Naive thymus-derived CD8-positive, alpha-beta T cell (primary cell): ENCODE data around the gene RARB. TPM values are rescaled to one million over a fixed set of nuclear protein-coding genes. Genes with fewer than 3 reads are reported as not detected.

Source experiments
- ATAC-seq, 2 donors: fragments of 150-1000 bp; cut with Tn5 transposase in 1 of 2; sonication (Bioruptor Pico), chemical (Tn5 transposase) in 1 of 2; 1 replicate in 1 of 2; 2 replicates in 1 of 2; pipeline ENCODE4 v1.10.0; 2021; ENCODE audit warnings: mild to moderate bottlenecking in 2 of 2, moderate library complexity in 2 of 2
- POLR2A ChIA-PET: fragments of 350-600 bp; sonication (Branson Sonifier 250); formaldehyde crosslinking; loops from one replicate; lab custom pipeline; 2021; ENCODE audit warnings: antibody characterized with exemption; lab: Charles Lee
- DNase-seq, 10 donors: peaks; one replicate each; pipeline versions ENCODE4 v3.0.0 to v3.0.0-alpha.2; 2020 to 2022
- H3K27ac Mint-ChIP-seq, 10 donors: one replicate each; pipeline ENCODE4 v1.8.0; 2020 to 2022; ENCODE audit warnings: mild to moderate bottlenecking in 10 of 10, mixed read lengths in 10 of 10, moderate library complexity in 4 of 10, inconsistent platforms in 1 of 10
- H3K27me3 Mint-ChIP-seq, 5 donors: one replicate each; pipeline ENCODE4 v1.8.0; 2021 to 2022; ENCODE audit warnings: mixed read lengths in 5 of 5
- H3K36me3 Mint-ChIP-seq, 3 donors: one replicate each; pipeline ENCODE4 v1.8.0; 2020 to 2022; ENCODE audit warnings: mixed read lengths in 3 of 3, mild to moderate bottlenecking in 2 of 3, inconsistent platforms in 1 of 3
- H3K4me1 Mint-ChIP-seq, 4 donors: one replicate each; pipeline ENCODE4 v1.8.0; 2021 to 2022; ENCODE audit warnings: mixed read lengths in 4 of 4
- H3K4me3 Mint-ChIP-seq, 10 donors: one replicate each; pipeline ENCODE4 v1.8.0; 2020 to 2022; ENCODE audit warnings: mild to moderate bottlenecking in 10 of 10, mixed read lengths in 10 of 10, moderate library complexity in 6 of 10, inconsistent platforms in 1 of 10
- H3K9me3 Mint-ChIP-seq, 9 donors: one replicate each; pipeline ENCODE4 v1.8.0; 2020 to 2022; ENCODE audit warnings: mixed read lengths in 9 of 9, mild to moderate bottlenecking in 3 of 9, inconsistent platforms in 1 of 9, moderate library complexity in 1 of 9
- polyA plus RNA-seq, 3 donors: library from polyadenylated mRNA; unstranded; fragments of 300-500 nt; fragmentation: Illumina TruSeq; gene quantifications; one replicate each; pipeline ENCODE4 v1.2.3, GENCODE V29; 2021
- total RNA-seq, 8 experiments: library from RNA in 2 of 8; stranded (reverse) in 2 of 8; gene quantifications; one replicate each; pipeline ENCODE4 v1.2.3 and lab custom pipeline; 2021 to 2026

Gene RARB
- not detected for total RNA-seq
- polyA plus RNA-seq, result under 1 TPM in 1 of 3 donors, not detected in 2; 0.09 TPM
- total RNA-seq (lab: John Stamatoyannopoulos, UW), result 0 to 0.09 (median 0) reads per million in 6 experiments

DNA sequence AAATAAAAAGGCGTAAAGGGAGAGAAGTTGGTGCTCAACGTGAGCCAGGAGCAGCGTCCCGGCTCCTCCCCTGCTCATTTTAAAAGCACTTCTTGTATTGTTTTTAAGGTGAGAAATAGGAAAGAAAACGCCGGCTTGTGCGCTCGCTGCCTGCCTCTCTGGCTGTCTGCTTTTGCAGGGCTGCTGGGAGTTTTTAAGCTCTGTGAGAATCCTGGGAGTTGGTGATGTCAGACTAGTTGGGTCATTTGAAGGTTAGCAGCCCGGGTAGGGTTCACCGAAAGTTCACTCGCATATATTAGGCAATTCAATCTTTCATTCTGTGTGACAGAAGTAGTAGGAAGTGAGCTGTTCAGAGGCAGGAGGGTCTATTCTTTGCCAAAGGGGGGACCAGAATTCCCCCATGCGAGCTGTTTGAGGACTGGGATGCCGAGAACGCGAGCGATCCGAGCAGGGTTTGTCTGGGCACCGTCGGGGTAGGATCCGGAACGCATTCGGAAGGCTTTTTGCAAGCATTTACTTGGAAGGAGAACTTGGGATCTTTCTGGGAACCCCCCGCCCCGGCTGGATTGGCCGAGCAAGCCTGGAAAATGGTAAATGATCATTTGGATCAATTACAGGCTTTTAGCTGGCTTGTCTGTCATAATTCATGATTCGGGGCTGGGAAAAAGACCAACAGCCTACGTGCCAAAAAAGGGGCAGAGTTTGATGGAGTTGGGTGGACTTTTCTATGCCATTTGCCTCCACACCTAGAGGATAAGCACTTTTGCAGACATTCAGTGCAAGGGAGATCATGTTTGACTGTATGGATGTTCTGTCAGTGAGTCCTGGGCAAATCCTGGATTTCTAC lies at the start of gene RARB:
RARB (plus strand) TSS at position 322 of the 847 bp plus-strand sequence; CDS start at position 791, 469 bp downstream.
- ATAC-seq (no peak), DNase-seq (no peak)
- POLR2A ChIA-PET, result no interaction called here
- peaks cover 0 to 2% (median 0%) of the 10 kb centered on the region in 9 donors for H3K9me3 Mint-ChIP-seq
- H3K4me1 Mint-ChIP-seq, result peaks cover 0 to 8% (median 4%) of the 10 kb centered on the region in 4 donors
- H3K27me3 Mint-ChIP-seq, result peaks cover 30 to 72% (median 35%) of the 10 kb centered on the region in 5 donors
- H3K36me3 Mint-ChIP-seq, result peaks cover 0 to 6% (median 0%) of the 10 kb centered on the region in 3 donors
- H3K4me3 Mint-ChIP-seq, result peak within 1 kb of the TSS in 4 of 10 donors; percentile 14 to 29 (median 22)
- H3K27ac Mint-ChIP-seq, result peak within 1 kb of the TSS in 1 of 10 donors; percentile 35

GRCh38 chr3:25378786-25379311 lies 49.2 kb upstream of the RARB start:
- H3K4me3 Mint-ChIP-seq, result no peak overlapping the region
- no peaks in the 10 kb centered on the region for H3K4me1 Mint-ChIP-seq
- H3K27me3 Mint-ChIP-seq, result peaks cover 0 to 4% (median 0%) of the 10 kb centered on the region in 5 donors
- no peak for DNase-seq
- H3K36me3 Mint-ChIP-seq, result no peaks in the 10 kb centered on the region
- no peak overlapping the region for H3K27ac Mint-ChIP-seq
- POLR2A ChIA-PET, result no interaction called here
- H3K9me3 Mint-ChIP-seq, result peaks cover 0 to 15% (median 0%) of the 10 kb centered on the region in 9 donors
- no peak for ATAC-seq

DNA sequence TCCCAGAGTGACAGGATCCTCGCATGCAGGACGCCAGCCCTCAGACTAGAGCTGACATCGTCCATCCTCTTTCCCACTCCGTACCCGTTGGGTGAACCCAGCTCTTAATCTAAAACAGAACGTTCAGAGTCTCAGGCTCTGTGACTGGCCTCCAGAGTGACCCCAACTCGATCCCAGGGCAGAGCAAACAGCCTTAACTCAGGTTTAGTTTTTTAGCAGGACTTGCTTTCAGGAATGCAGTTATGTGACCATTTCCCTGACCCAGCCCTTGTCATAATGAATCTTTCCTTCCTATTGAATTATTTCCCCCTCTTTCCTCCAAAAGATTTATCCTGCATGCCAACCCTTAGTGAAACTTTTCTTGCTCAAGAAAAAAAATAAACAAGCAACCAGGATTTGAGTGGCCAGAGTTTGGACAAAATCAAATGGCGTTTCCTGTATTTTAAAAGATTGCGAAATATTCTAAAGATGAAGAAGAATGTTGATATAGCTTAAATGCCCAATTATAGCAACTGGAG lies 47.8 kb upstream of the RARB start:
- Mint-ChIP-seq H3K27me3 (peaks cover 0 to 4% (median 2%) of the 10 kb centered on the region in 5 donors), H3K4me3 (no peak overlapping the region), H3K36me3 (no peaks in the 10 kb centered on the region), H3K9me3 (peaks cover 0 to 10% (median 0%) of the 10 kb centered on the region in 9 donors), H3K27ac (no peak overlapping the region), H3K4me1 (no peaks in the 10 kb centered on the region)
- ATAC-seq (no peak), DNase-seq (no peak)
- POLR2A ChIA-PET, result no interaction called here

DNA sequence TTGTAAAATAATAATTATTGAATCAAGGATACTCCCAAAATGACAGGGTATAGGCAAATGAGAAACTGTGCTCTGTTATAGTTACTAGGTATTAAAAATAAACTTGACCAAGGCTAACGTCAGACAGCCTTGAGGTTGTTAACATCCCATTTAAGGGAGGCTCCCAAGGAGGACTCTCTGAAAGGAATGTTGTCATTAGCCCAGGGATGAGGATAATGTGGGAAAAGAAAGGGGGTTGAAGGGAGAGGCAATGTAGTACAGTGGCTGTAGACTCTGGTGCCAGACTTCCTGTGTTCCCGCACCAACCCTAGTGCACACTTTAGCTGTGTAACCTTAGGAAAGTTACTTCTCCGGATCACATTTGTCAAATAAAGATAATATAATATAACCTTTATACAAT lies 47.0 kb upstream of the RARB start:
- Mint-ChIP-seq H3K27me3 (peaks cover 0 to 10% (median 2%) of the 10 kb centered on the region in 5 donors), H3K4me1 (no peaks in the 10 kb centered on the region), H3K36me3 (no peaks in the 10 kb centered on the region), H3K4me3 (no peak overlapping the region), H3K9me3 (peaks cover 0 to 10% (median 0%) of the 10 kb centered on the region in 9 donors), H3K27ac (no peak overlapping the region)
- ATAC-seq, result no peak
- POLR2A ChIA-PET, result no interaction called here
- no peak for DNase-seq

- H3K9me3 Mint-ChIP-seq, result peaks cover 0 to 10% (median 0%) of the 10 kb centered on the region in 9 donors
- POLR2A ChIA-PET, result no interaction called here
- H3K27ac Mint-ChIP-seq, result no peak overlapping the region
- H3K27me3 Mint-ChIP-seq, result peaks cover 0 to 13% (median 3%) of the 10 kb centered on the region in 5 donors
- H3K36me3 Mint-ChIP-seq, result no peaks in the 10 kb centered on the region
- DNase-seq, result no peak
- no peaks in the 10 kb centered on the region for H3K4me1 Mint-ChIP-seq
- ATAC-seq, result no peak
- H3K4me3 Mint-ChIP-seq, result no peak overlapping the region
Observed at GRCh38 chr3:25384471-25384870, 43.6 kb upstream of the RARB start.

DNA sequence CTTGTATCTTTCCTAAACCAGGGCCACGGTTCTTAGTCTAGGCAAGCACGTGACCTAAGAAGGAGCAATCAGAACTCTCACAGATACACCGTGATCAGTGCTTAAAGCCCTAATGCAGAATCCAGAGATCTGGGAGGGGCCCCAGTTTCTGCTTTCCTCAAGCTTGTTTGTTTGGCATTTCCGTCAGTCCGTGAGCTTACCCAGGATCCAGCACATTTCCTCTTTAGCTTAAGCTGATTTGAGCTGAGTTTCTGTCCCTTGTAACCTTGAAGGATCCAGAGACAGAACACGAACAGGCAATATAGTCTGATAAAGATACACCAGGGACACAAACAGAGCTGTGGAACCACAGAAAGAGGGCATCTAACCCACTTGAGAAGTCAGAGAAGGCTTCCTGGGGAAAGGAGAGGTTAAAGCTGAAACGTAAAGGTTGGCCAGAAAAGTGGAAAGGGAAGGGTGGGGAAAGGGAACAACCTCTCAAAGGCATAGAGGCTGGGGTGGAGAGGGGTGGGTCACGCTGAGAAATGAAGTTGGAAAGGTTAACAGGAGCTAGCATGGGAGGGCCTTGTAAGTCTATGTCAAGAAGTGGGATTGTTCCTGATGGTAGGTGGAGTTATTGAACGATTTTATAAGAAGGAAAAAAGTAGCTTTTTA lies 42.1 kb upstream of the RARB start:
- no peak overlapping the region for H3K27ac Mint-ChIP-seq
- no peak for DNase-seq
- peaks cover 0 to 13% (median 3%) of the 10 kb centered on the region in 5 donors for H3K27me3 Mint-ChIP-seq
- peaks cover 0 to 5% (median 0%) of the 10 kb centered on the region in 9 donors for H3K9me3 Mint-ChIP-seq
- H3K36me3 Mint-ChIP-seq, result no peaks in the 10 kb centered on the region
- no peaks in the 10 kb centered on the region for H3K4me1 Mint-ChIP-seq
- no peak for ATAC-seq
- no peak overlapping the region for H3K4me3 Mint-ChIP-seq
- POLR2A ChIA-PET, result no interaction called here

DNA sequence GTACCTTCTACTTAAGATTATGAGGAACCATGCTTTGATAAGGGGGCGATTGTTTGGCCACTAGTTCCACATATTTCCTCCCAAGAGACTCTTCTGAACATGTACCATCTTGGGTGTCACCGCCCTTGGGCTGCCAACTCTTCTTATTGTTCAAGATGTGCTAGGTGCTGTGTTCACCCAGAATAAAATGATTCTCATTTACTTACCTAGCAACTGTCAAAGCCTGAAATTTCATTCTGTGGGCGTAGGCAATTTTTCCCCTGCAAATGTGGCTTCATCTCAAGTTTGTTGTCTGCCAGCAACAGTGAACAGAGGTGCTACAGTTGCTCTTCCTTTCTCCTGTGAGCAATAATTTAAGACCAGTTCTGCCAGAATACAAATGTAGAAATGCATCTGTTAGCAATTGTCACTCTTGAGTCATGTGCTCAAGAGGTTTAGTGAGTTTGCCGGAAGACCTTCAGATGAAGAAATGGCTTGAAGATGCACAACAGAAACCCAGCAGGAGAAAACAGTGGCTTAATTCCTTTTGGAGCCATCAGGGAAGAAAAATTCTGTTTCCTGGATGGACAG lies 41.3 kb upstream of the RARB start:
- Mint-ChIP-seq H3K36me3 (no peaks in the 10 kb centered on the region), H3K9me3 (peaks cover 0 to 5% (median 2%) of the 10 kb centered on the region in 9 donors), H3K4me3 (no peak overlapping the region), H3K27ac (no peak overlapping the region), H3K4me1 (no peaks in the 10 kb centered on the region), H3K27me3 (peaks cover 0 to 13% (median 3%) of the 10 kb centered on the region in 5 donors)
- ATAC-seq, result no peak
- no peak for DNase-seq
- POLR2A ChIA-PET, result no interaction called here

- Mint-ChIP-seq H3K4me1 (no peaks in the 10 kb centered on the region), H3K4me3 (no peak overlapping the region), H3K36me3 (no peaks in the 10 kb centered on the region), H3K27me3 (peaks cover 0 to 17% (median 2%) of the 10 kb centered on the region in 5 donors), H3K27ac (no peak overlapping the region), H3K9me3 (peaks cover 0 to 30% (median 7%) of the 10 kb centered on the region in 9 donors)
- DNase-seq (no peak), ATAC-seq (no peak)
- POLR2A ChIA-PET, result no interaction called here
Observed at GRCh38 chr3:25390605-25391004, 37.5 kb upstream of the RARB start.

- peaks cover 0 to 30% (median 5%) of the 10 kb centered on the region in 9 donors for H3K9me3 Mint-ChIP-seq
- no peak overlapping the region for H3K27ac Mint-ChIP-seq
- no peaks in the 10 kb centered on the region for H3K4me1 Mint-ChIP-seq
- H3K27me3 Mint-ChIP-seq, result peaks cover 0 to 12% (median 0%) of the 10 kb centered on the region in 5 donors
- H3K4me3 Mint-ChIP-seq, result no peak overlapping the region
- DNase-seq (no peak), ATAC-seq (no peak)
- POLR2A ChIA-PET, result no interaction called here
- H3K36me3 Mint-ChIP-seq, result no peaks in the 10 kb centered on the region
Observed at GRCh38 chr3:25396251-25396650, 31.8 kb upstream of the RARB start.

DNA sequence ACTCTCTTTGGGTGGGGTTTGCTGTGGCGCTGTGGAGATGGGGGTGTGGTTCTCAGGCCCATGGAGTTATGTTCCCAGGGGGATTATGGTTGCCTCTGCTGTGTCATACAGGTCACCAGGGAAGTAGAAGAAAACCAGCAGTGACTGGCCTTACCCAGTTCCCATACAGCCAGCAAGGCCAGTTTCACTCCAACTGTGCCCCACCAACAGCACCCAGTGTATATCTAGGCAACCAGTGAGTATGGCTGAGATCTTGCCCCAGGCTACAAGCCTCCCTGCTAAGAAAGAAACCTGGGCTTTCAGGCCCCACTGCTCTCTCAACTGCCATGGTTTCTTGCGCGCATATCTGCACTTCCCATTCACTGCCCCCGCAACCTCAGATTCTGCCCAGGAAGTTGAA lies 31.4 kb upstream of the RARB start:
- DNase-seq (no peak), ATAC-seq (no peak)
- Mint-ChIP-seq H3K4me1 (no peaks in the 10 kb centered on the region), H3K36me3 (no peaks in the 10 kb centered on the region), H3K27ac (no peak overlapping the region), H3K4me3 (no peak overlapping the region), H3K27me3 (peaks cover 0 to 12% (median 2%) of the 10 kb centered on the region in 5 donors), H3K9me3 (peaks cover 0 to 26% (median 5%) of the 10 kb centered on the region in 9 donors)
- POLR2A ChIA-PET, result no interaction called here

DNA sequence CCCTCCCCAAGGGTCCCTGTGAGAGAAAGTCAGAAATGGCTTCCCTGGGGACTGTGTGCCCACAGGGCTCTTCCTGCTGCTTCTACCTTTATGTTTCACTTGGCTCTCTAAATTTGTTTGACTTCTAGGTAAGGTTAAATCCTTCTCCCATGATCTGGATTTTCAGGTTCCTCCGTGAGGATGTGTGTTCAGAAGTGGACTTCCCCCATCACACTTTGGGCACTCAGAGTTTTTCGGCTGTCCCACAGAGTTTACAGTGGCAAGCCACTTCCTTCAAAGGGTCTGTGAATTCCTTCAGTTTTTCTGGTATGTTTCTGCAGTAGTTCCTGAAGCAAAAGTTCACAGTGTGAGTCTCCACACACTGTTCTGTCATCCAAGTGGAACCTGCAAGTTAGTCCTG lies 30.9 kb upstream of the RARB start:
- peaks cover 0 to 12% (median 2%) of the 10 kb centered on the region in 5 donors for H3K27me3 Mint-ChIP-seq
- no peaks in the 10 kb centered on the region for H3K4me1 Mint-ChIP-seq
- ATAC-seq (no peak), DNase-seq (no peak)
- peaks cover 0 to 26% (median 4%) of the 10 kb centered on the region in 9 donors for H3K9me3 Mint-ChIP-seq
- POLR2A ChIA-PET, result no interaction called here
- H3K27ac Mint-ChIP-seq, result no peak overlapping the region
- H3K36me3 Mint-ChIP-seq, result no peaks in the 10 kb centered on the region
- H3K4me3 Mint-ChIP-seq, result no peak overlapping the region

GRCh38 chr3:25400587-25400986 lies 27.5 kb upstream of the RARB start:
- no peak overlapping the region for H3K4me3 Mint-ChIP-seq
- H3K9me3 Mint-ChIP-seq, result peaks cover 0 to 10% (median 2%) of the 10 kb centered on the region in 9 donors
- no peak overlapping the region for H3K27ac Mint-ChIP-seq
- ATAC-seq (no peak), DNase-seq (no peak)
- no peaks in the 10 kb centered on the region for H3K36me3 Mint-ChIP-seq
- no peaks in the 10 kb centered on the region for H3K4me1 Mint-ChIP-seq
- POLR2A ChIA-PET, result no interaction called here
- H3K27me3 Mint-ChIP-seq, result peaks cover 0 to 4% (median 3%) of the 10 kb centered on the region in 5 donors
